Medulla oblongata (tissue), 1 donor: ENCODE data around the gene DYNC2I2.
A peak's percentile ranks its signal among the peaks of the same experiment; 100 is the strongest.

Experiments used
- DNase-seq: peaks from one replicate; pipeline ENCODE4 v3.0.0-alpha.2; 2015; ENCODE audit errors: extremely low spot score

DYNC2I2 gene

DNA sequence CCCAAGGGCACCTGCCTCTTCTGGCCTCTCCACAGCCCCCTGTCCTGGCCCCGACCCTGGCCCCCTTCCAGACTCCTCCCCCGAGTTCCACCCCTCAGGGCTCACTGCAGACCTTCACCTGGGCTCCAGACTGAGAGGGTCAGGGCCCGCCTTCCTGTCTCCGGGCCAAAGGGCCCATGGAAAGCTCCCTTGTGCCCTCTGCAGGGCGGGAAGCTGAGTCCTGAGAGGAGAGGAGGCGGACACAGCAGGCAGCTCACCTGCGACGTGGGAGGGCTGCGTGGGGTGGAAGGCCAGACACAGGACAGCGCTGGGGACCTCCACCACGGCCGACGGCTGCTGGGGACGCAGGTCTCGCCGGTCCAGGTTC lies 20.6 kb downstream of the DYNC2I2 start:
- DNase-seq: no peak

- DNase-seq: no peak
These were observed 21.2 kb downstream of the DYNC2I2 start for GRCh38 chr9:128635266-128636023.

- no peak for DNase-seq
These were observed 21.9 kb downstream of the DYNC2I2 start for GRCh38 chr9:128634651-128635262.

DNA sequence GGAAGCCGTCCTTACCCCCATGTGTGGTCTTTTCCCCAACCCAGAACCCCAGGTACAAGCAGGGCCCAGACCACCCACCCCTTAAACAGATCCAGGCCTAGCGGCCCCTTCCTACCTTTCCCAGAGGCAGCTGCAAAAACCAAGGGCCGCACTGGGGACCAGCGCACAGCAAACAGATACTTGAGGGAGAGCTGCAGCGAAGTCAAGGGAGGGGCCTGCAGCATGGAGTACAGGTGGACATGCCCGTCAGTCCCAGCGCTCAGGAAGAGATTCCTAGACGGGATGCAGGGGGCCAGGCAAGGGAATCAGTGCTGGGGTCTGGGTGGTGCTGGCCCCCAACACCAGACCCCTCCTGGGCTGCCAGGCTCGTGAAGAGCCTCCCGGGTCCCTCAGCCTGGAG lies 22.5 kb downstream of the DYNC2I2 start:
- DNase-seq: no peak

DNA sequence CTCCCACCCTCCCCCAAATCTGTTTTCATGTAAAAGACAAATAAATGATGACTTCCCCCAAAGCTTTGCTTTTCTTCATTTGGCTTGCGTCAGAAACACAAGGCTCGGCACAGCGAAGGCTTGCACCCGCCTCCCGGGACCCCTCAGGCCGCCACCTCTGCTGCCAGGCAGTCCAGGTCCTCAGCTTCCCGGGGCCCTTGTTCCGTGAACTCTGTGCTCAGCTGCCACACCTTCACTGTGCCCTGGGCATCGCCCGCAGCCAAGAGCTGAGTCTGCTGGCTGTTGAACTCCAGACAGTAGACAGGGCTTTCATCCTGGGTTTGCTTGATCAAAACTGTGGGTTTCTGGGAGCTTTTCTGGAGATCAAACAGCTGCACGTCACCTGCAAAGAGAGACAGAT lies 23.0 kb downstream of the DYNC2I2 start:
- DNase-seq: no peak

DNA sequence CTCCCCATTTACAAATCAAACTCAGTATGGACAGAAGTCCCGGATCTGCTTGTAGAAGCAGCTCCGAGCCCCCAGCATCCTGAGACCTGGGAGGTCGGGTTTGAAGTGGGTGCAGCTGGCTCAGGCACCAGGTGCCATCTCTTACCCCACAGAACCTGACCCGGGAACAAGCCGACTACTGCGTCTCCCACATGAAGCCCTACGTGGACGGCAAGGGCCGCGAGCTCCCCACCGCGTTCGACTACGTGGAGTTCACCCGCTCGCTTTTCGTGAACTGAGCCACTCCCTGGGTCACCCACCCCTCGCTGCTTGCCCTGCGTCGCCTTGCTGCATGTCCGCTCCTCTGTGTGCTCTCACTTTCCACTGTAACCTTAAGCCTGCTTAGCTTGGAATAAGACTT lies 23.6 kb downstream of the DYNC2I2 start:
- no peak for DNase-seq

DNA sequence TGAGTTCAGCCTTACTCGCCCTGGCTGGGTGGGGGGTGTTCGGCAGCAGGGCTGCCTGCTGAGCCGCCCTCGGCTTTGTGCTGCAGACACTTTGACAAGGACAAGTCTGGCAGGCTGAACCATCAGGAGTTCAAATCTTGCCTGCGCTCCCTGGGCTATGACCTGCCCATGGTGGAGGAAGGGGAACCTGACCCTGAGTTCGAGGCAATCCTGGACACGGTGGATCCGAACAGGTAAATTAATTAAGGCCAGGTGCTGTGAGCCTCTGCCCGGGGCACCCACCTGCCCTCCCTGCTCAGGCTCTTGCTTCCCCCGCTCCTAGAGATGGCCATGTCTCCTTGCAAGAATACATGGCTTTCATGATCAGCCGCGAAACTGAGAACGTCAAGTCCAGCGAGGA lies 24.2 kb downstream of the DYNC2I2 start:
- DNase-seq: no peak

DNA sequence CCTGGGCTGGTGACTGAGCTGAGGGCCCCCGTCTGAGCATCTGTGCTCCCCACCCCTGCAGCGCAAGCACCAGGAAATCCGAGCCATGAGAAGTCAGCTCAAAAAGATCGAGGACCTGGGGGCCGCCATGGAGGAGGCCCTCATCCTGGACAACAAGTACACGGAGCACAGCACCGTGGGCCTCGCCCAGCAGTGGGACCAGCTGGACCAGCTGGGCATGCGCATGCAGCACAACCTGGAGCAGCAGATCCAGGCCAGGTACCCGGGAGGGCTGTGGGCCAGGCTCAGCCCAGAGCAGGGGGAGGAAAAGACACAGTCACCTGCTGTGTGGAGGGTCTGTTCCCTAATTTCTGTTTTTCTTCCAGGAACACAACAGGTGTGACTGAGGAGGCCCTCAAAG lies 24.6 kb downstream of the DYNC2I2 start:
- no peak for DNase-seq

DNA sequence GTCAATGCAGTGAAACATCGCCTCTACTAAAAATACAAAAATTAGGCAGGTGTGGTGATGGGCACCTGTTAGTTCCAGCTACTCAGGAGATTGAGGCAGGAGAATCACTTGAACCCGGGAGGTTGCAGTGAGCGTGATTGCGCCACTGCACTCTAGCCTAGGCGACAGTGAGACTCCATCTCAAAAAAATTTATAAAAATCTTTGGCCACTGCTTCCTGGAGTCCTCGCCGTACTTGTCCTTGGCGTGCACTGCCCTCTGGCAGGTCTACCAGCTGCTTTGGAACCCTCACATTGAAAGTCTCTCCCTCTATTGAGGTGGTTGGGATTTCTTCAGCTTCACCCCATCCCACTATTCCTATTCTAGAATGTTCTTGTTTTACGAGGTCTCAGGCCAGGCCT lies 25.0 kb downstream of the DYNC2I2 start:
- no peak for DNase-seq

DNA sequence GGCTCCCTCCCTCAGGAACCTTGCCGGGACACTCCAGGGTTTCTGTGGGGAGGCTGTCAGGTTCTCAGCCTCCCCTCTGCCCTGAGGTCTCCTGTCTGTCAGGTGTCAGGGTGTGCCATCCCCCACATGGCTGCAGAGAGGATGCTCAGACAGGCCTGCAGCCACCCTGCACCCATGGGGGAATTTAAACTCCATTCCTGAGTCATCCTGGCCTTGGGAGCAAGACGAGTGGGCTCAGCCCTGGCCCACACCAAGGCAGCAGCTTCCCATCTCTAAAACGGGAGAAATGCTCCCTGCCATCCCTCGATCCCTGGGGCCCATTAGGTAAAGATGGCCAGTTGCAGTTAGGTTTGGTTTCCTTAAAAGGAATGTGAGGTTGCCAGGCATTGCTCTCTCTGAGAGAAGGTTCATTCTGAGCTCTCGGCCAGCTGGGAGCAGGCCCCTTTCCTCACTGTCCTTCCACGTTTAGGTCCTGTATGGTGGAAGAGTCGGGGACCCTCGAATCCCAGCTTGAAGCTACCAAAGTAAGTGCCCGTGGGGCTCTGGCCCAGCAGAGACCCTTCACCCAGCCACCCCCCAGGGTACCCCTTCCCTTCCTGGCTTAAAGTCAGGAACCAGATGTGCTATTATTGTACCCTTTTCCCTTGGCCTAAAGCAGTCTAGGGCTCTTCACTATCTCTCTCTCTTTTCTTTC lies 26.6 kb downstream of the DYNC2I2 start:
- DNase-seq: no peak

DNA sequence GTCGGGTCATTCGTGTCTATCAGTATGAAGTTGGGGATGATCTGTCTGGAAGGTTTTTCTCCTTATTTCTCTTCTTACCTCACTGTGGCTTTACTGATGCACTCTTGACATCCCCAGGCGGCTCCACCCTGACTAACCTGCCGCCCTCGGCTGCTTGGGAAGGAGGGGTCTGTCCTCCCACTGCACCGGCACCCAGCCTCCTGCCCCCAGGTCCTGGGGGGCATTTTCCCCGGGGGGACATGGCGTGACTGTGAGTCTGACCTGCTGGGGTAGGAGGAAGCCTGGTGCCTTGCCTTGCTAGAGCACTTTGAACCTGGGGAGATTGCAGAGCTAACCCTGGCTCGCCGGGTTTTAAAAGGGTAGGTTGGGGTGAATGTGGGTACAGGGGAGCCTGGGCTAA lies 27.5 kb downstream of the DYNC2I2 start:
- DNase-seq: no peak

DNA sequence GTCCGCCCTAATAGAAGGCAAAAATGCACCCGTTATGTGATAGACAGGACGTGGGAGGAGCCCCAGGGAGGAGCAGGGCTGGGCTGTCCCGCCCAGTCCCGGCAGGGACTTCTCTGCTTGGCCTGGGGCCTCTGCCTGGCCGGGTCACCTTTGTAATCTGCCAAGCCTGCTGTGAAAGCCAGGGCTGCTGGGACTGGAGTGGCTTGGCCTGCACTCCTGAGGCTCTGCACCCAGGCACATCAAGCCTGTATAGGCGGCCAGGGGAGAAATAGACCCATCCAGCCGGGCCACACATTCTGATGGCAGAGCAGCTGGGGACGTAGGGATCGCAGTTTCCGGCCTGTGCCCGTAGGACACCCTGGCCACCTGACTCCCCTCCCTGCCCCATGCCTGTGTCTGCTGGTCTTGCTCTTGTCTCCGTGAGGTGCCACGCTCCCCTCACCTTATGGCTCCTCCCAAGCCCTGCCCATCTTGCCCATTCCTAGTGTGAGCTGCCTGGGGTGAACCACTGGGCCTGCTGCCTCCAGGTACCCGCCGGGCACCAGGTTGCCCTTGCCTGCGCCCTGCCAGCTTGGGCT lies 28.1 kb downstream of the DYNC2I2 start:
- DNase-seq: peak; percentile 72

GRCh38 chr9:128627906-128628305 lies 28.7 kb downstream of the DYNC2I2 start:
- DNase-seq: no peak

DNA sequence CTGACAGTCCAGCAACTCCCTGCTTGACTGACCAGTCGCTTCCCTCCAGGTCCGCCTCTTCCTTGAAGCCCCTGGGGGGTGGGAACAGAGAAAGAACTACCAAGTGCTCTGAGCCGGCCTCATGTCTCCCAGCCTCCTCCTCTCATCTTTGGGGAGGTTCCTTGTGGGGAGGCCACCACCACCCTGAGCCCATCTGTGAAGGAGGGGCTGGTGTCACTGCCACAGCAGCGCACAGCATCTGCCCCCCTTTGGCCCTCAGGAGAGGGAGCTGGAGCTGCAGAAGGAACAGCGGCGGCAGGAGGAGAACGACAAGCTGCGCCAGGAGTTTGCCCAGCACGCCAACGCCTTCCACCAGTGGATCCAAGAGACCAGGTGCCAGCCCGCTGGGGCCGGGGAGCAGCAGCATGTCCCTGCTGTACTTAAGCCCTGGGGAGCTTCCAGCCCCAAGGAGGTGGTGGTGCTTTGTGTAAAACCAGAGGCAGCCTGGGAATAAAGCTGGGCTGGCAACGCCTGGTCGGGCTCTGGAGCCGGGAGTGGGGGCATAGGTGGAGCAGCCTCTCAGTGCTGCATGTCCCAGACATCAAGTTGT lies 29.4 kb downstream of the DYNC2I2 start:
- peak; percentile 68 for DNase-seq

DNA sequence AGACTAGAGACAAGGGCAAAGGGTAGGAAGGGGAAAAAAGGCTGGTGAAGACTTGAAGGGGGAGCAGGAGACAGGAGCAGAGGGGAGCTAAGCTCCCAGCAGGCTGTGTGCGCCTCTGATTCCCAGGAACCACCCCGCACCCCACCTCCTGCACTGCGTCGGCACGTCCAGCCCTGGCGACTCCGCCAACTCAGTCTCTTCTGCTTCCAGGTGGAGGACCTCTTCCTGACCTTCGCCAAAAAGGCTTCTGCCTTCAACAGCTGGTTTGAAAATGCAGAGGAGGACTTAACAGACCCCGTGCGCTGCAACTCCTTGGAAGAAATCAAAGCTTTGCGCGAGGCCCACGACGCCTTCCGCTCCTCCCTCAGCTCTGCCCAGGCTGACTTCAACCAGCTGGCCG lies 30.5 kb downstream of the DYNC2I2 start:
- DNase-seq: no peak

- DNase-seq: no peak
These were observed 31.1 kb downstream of the DYNC2I2 start for GRCh38 chr9:128625391-128626146.

- no peak for DNase-seq
These were observed 32.1 kb downstream of the DYNC2I2 start for GRCh38 chr9:128624566-128624965.

GRCh38 chr9:128621730-128622455 lies 34.8 kb downstream of the DYNC2I2 start:
- no peak for DNase-seq

GRCh38 chr9:128619779-128620178 lies 36.9 kb downstream of the DYNC2I2 start:
- no peak for DNase-seq

- no peak for DNase-seq
These were observed 37.5 kb downstream of the DYNC2I2 start for GRCh38 chr9:128619127-128619526.

GRCh38 chr9:128617943-128618342 lies 38.7 kb downstream of the DYNC2I2 start:
- DNase-seq: no peak
